NK-92 treated with Interleukin-12 subunit alpha and Interleukin-12 subunit beta, amount 100 ng/mL, for 24 hours (cell line): ENCODE data around the gene PM20D2.

Source experiments
- DNase-seq: peaks from one replicate; lab custom pipeline; 2025; lab: John Stamatoyannopoulos, UW

The PM20D2 gene

DNA sequence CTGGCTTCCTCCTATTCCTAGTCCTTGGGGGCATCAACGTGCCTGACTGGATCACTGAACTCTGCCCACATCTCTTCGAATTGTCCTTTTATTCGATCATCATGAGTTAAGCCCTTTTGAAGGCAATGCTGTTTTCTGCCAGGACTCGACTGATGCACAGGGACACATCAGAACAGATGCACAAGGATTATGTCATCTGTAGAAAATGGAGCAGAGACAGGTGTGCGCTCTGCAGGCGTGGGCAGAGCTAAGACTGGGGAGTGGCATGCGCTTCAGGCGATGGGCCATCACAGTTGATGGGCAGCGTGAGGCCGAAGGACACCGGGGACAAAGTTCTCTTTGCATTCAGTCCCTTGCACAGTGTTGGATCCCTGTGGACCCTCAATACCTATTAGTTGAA, 58.2 kb downstream of the PM20D2 start:
- DNase-seq, result no peak

DNA sequence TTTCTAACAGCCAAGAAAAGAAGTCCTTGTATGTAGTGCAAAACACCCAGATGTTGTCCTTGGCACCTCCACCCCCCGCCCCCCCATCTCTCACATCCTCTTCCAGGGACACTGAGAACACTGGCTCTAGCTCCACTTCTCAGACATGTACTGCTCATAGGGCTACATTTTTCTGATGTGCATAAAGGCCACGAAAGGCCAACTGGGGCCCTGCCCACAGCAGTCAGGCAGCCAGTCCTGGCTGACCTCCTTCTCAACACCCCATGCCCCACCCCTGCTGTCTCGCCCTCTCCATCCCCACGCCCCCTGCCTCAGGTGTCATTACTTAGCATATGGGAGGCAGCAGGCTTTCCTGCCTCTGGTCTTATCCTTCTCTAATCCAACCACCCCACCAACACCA, 60.0 kb downstream of the PM20D2 start:
- DNase-seq, result no peak

DNA sequence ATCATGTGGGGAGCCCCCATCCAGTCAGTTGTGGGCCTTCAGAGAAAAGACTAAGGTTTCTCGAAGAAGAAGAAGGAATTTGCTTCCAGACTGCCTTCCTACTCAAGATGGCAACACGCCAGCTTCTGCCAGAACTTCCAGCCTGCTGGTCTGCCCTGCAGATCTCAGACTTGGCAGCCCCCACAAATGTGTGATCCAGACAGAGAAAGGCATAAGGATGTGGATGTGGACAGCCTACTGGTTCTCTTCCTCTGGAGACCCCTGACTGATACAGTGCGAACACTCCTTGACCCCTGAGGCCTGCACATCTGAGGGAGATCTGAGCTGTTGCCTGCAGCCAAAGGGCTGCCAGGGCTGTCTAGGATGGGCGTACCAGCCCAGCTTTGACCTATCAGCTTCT, 62.7 kb downstream of the PM20D2 start:
- no peak for DNase-seq

DNA sequence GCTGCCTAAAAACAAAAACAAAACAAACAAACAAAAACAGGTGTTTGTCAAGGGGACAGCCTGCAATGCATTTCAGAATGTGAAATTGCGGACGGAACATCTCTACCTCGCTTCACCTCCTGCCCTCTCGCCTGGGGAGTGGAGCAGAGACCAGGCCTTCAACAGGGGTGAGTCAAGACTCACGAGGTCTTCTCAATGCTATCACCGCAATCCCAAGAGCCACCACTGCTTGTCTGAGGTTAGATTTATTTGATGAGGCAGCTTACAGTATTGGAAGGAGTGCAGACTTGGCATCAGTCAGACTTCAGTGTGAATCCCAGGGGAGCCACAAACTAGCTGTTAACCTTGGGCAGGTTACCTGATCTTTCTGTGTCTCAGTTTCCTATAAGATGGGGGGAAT, 63.6 kb downstream of the PM20D2 start:
- no peak for DNase-seq

DNA sequence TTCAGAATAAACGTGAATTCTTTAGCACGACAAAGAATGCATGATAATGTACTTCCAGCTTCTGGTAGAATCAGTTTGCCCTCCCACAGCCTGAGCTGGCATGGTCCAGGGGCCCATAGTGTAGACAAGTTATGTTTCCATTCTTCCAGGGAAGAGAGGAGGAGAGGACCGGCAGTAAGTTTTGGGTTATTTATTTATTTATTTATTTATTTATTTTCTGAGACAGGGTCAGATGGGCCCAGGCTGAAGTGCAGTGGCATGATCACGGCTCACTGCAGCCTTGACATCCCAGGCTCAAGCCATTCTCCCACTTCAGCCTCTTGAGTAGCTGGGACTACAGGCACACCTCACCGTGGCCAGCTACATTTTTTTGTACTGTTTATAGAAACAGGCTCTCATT, 66.6 kb downstream of the PM20D2 start:
- DNase-seq, result no peak

DNA sequence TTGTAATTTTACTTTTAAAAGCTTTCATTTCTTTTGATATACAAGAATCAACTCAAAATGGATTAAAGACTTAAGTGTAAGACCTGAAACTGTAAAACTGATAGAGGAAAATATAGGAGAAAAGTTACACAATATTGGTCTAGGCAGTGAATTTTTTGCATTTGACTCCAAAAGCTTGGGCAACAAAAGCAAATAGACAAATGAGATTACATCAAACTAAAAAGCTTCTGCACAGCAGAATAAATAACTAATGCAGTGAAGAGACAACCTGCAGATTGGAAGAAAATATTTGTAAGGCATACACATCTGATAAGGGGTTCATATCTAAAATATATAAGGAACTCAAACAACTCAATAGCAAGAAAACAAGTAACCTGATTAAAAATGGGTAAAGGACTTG, 68.3 kb downstream of the PM20D2 start:
- DNase-seq, result no peak
